ENCODE measurements around the gene ZNF714. TPM values are rescaled to one million over a fixed set of nuclear protein-coding genes. Genes with fewer than 3 reads are reported as not detected.

The ZNF714 gene
- total and polyA plus RNA-seq, 9 of the 15 experiments (the other 6 are each of a cell fraction or from before 2014, with no cell fraction given), result 16.2 to 40.8 (median 28.9) TPM

GRCh38 chr19:21134934-21135366, 52.9 kb downstream of the ZNF714 start (continued):
- TF ChIP-seq NKRF (IDR thresholded peaks at IDR 0.05; ENCODE audit: borderline replicate concordance), result no peak
- TF ChIP-seq CXXC5 (CRISPR knock-in tag; IDR thresholded peaks at IDR 0.05), result peak; percentile 83
- peak; percentile 80; the same call in 1 of the 2 replicates for TF ChIP-seq TCF15 (CRISPR knock-in tag; IDR thresholded peaks at IDR 0.05)
- no peak for TF ChIP-seq ILF3 (IDR thresholded peaks at IDR 0.05; ENCODE audit: borderline replicate concordance)
- no peak for TF ChIP-seq ZNF133 (CRISPR knock-in tag; IDR thresholded peaks at IDR 0.05)
- no peak for TF ChIP-seq ZNF740 (CRISPR knock-in tag; IDR thresholded peaks at IDR 0.05)
- TF ChIP-seq ZNF740 (tag; IDR thresholded peaks at IDR 0.05), result peak in 1 of 2 experiments; percentile 84; a peak in 2 of 4 replicates
- peak; percentile 89 for TF ChIP-seq IFI16 (CRISPR knock-in tag; IDR thresholded peaks at IDR 0.05)

Data from K562 (cell line).